ENCODE results near the gene TPMT.

DNA sequence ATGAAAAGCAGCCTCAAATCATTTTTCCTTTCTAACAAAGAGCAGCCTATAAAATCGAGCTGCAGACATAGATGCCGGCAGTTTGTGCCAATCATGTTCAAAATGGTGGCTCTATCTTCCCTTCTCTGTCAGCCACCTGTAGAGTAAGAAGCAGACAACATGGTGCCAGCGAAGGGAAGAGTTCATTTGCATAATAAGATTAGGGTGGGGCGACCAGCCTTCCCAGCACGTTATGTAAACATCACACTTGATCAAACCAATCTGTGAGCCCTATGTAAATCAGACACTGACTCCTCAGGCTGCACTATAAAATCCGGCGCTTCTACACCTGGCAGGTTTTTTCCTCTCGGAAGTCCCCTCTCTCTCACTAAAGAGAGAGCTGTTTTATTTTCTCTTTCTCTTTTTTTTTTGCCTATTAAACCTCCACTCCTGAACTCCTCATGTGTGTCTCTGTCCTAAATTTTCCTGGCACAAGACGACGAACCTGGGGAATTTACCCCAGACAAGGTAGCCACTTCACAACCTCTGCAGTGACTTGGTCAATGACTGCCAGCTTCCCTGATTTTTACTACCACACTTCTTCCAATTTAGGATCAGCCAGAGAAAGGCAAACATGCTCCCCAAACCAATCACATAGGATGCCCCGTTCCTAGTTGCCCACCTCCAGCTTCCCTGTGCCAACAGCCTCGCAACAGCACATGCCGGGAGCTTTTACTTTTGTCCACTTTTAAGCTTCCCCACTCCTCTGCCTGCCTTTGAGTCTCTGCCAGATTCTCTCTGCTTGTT is 12.9 kb downstream of the TPMT start:
- TF ChIP-seq, protein P1, sequence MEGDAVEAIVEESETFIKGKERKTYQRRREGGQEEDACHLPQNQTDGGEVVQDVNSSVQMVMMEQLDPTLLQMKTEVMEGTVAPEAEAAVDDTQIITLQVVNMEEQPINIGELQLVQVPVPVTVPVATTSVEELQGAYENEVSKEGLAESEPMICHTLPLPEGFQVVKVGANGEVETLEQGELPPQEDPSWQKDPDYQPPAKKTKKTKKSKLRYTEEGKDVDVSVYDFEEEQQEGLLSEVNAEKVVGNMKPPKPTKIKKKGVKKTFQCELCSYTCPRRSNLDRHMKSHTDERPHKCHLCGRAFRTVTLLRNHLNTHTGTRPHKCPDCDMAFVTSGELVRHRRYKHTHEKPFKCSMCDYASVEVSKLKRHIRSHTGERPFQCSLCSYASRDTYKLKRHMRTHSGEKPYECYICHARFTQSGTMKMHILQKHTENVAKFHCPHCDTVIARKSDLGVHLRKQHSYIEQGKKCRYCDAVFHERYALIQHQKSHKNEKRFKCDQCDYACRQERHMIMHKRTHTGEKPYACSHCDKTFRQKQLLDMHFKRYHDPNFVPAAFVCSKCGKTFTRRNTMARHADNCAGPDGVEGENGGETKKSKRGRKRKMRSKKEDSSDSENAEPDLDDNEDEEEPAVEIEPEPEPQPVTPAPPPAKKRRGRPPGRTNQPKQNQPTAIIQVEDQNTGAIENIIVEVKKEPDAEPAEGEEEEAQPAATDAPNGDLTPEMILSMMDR (IDR thresholded peaks at IDR 0.05) = no peak
- TF ChIP-seq POLR2A (IDR thresholded peaks at IDR 0.05) (no peak), POLR2AphosphoS5 (IDR thresholded peaks at IDR 0.05) (no peak)

All from prostate gland (tissue), 2 donors.